ENCODE results near the gene USP37.

USP37 gene

GRCh38 chr2:218523651-218524050, 44.5 kb downstream of the USP37 start:
- H3K36me3 ChIP-seq (ENCODE audit: control insufficient read depth, low read length): peaks cover 66% of the 10 kb centered on the region
- no peak overlapping the region for H3K4me3 ChIP-seq (ENCODE audit: low read length)
- no peak for TF ChIP-seq CTCF (IDR thresholded peaks at IDR 0.05; ENCODE audit: low read depth, low read length, poor library complexity, severe bottlenecking)
- TF ChIP-seq EZH2phosphoT487 (IDR thresholded peaks at IDR 0.05; ENCODE audit: borderline replicate concordance, low read length): no peak
- no peaks in the 10 kb centered on the region for H3K79me2 ChIP-seq (ENCODE audit: control insufficient read depth, low read length)
- H3K27ac ChIP-seq (ENCODE audit: low read depth, low read length): no peak overlapping the region
- no peaks in the 10 kb centered on the region for H4K20me1 ChIP-seq (ENCODE audit: control insufficient read depth, insufficient read depth, low read depth, low read length)
- no peaks in the 10 kb centered on the region for H3K27me3 ChIP-seq (ENCODE audit: control insufficient read depth, low read length)
- no peaks in the 10 kb centered on the region for H3K4me1 ChIP-seq (ENCODE audit: control insufficient read depth, low read length)
- no peaks in the 10 kb centered on the region for H3K9me3 ChIP-seq (ENCODE audit: control insufficient read depth, insufficient read depth, low read length)
- H3F3A ChIP-seq (ENCODE audit: control insufficient read depth, insufficient read depth): 0 out of 2 replicates have a peak, but pooled peaks cover 7% of the 10 kb centered on the region
- H3K4me2 ChIP-seq (ENCODE audit: low read length): no peak overlapping the region
- no peaks in the 10 kb centered on the region for H3K9me2 ChIP-seq (replicated peaks; ENCODE audit: control insufficient read depth, low read length)

GRCh38 chr2:218518876-218519275, 49.3 kb downstream of the USP37 start:
- no peaks in the 10 kb centered on the region for H4K20me1 ChIP-seq (ENCODE audit: control insufficient read depth, insufficient read depth, low read depth, low read length)
- H3K9me2 ChIP-seq (replicated peaks; ENCODE audit: control insufficient read depth, low read length): no peaks in the 10 kb centered on the region
- H3K4me3 ChIP-seq (ENCODE audit: low read length): no peak overlapping the region
- no peaks in the 10 kb centered on the region for H3K4me1 ChIP-seq (ENCODE audit: control insufficient read depth, low read length)
- peaks cover 13% of the 10 kb centered on the region; the same call in 1 of the 2 replicates for H3F3A ChIP-seq (ENCODE audit: control insufficient read depth, insufficient read depth)
- H3K36me3 ChIP-seq (ENCODE audit: control insufficient read depth, low read length): peaks cover 44% of the 10 kb centered on the region
- H3K27ac ChIP-seq (ENCODE audit: low read depth, low read length): no peak overlapping the region
- TF ChIP-seq CTCF (IDR thresholded peaks at IDR 0.05; ENCODE audit: low read depth, low read length, poor library complexity, severe bottlenecking) (no peak), EZH2phosphoT487 (IDR thresholded peaks at IDR 0.05; ENCODE audit: borderline replicate concordance, low read length) (no peak)
- no peaks in the 10 kb centered on the region for H3K27me3 ChIP-seq (ENCODE audit: control insufficient read depth, low read length)
- H3K79me2 ChIP-seq (ENCODE audit: control insufficient read depth, low read length): peaks cover 26% of the 10 kb centered on the region
- no peak overlapping the region for H3K4me2 ChIP-seq (ENCODE audit: low read length)
- H3K9me3 ChIP-seq (ENCODE audit: control insufficient read depth, insufficient read depth, low read length): no peaks in the 10 kb centered on the region

- Histone ChIP-seq H3K79me2 (ENCODE audit: control insufficient read depth, low read length) (peaks cover 35% of the 10 kb centered on the region), H3K27ac (ENCODE audit: low read depth, low read length) (no peak overlapping the region), H3K9me2 (replicated peaks; ENCODE audit: control insufficient read depth, low read length) (no peaks in the 10 kb centered on the region), H3K4me1 (ENCODE audit: control insufficient read depth, low read length) (no peaks in the 10 kb centered on the region), H4K20me1 (ENCODE audit: control insufficient read depth, insufficient read depth, low read depth, low read length) (no peaks in the 10 kb centered on the region), H3K36me3 (ENCODE audit: control insufficient read depth, low read length) (peaks cover 38% of the 10 kb centered on the region), H3F3A (ENCODE audit: control insufficient read depth, insufficient read depth) (peaks cover 13% of the 10 kb centered on the region; the same call in 1 of the 2 replicates), H3K4me3 (ENCODE audit: low read length) (no peak overlapping the region), H3K27me3 (ENCODE audit: control insufficient read depth, low read length) (no peaks in the 10 kb centered on the region), H3K4me2 (ENCODE audit: low read length) (no peak overlapping the region), H3K9me3 (ENCODE audit: control insufficient read depth, insufficient read depth, low read length) (no peaks in the 10 kb centered on the region)
- TF ChIP-seq CTCF (IDR thresholded peaks at IDR 0.05; ENCODE audit: low read depth, low read length, poor library complexity, severe bottlenecking): no peak
- no peak for TF ChIP-seq EZH2phosphoT487 (IDR thresholded peaks at IDR 0.05; ENCODE audit: borderline replicate concordance, low read length)
Measured at GRCh38 chr2:218517434-218518206, 50.5 kb downstream of the USP37 start.

Measured in DOHH2 (cell line).